HepG2 (cell line): Measurements from ENCODE around the gene ABCC12. TPM values are rescaled to one million over a fixed set of nuclear protein-coding genes. Genes with fewer than 3 reads are reported as not detected.

Source experiments
- ATAC-seq: fragments of 200-7000 bp; cut with Tn5 transposase; 3 replicates; pipeline ENCODE4 v1.9.1; 2020; ENCODE audit warnings: mild to moderate bottlenecking, moderate library complexity
- BruUV-seq: library from RNA; stranded (reverse); fragments of 400-500 nt; replicated peaks from 2 replicates; lab custom pipeline; 2021; lab: Mats Ljungman, UMichigan
- CTCF ChIA-PET: fragments of 300-600 bp; formaldehyde crosslinking; extraction: SDS; loops from one replicate; lab custom pipeline; 2021; ENCODE audit warnings: low total read pairs, inconsistent platforms, low intra/inter-chr PET ratio; lab: Yijun Ruan, JAX
- POLR2A ChIA-PET: fragments of 350-600 bp; sonication (Branson Sonifier 250); formaldehyde crosslinking; loops from one replicate; lab custom pipeline; 2020; ENCODE audit warnings: antibody characterized with exemption, inconsistent platforms; lab: Yijun Ruan, JAX
- DNase-seq: peaks from one replicate; pipeline ENCODE4 v3.0.0-alpha.2; 2015; ENCODE audit warnings: low spot score
- FAIRE-seq: peaks from 3 replicates; lab custom pipeline; 2011; peaks lifted over from hg19 to GRCh38; lab: Jason Lieb, UNC
- H2AFZ ChIP-seq: one replicate; pipeline ENCODE4 v1.6.1; 2011; ENCODE audit warnings: low read length, inconsistent platforms
- H3K27ac ChIP-seq: fragments of 300-600 bp; 3 replicates; pipeline ENCODE4 v1.8.0; 2011; ENCODE audit warnings: mixed run types, mild to moderate bottlenecking, mixed read lengths, low read length, inconsistent platforms; ENCODE audit not compliant: insufficient read depth; ENCODE audit errors: extremely low read length
- H3K27me3 ChIP-seq, 2 experiments: fragments of 200-600 bp in 1 of 2; 2 replicates in 1 of 2; 3 replicates in 1 of 2; pipeline versions ENCODE4 v1.6.0 to v1.8.0; 2011; ENCODE audit warnings: low read length in 2 of 2, mild to moderate bottlenecking in 2 of 2, moderate library complexity in 2 of 2, inconsistent platforms in 1 of 2; ENCODE audit not compliant: insufficient read depth in 2 of 2, control insufficient read depth in 1 of 2
- H3K36me3 ChIP-seq, 2 experiments: fragments of 200-600 bp in 1 of 2; replicated peaks in 1 of 2; 2 replicates in 1 of 2; 3 replicates in 1 of 2; pipeline versions ENCODE4 v1.5.1 to v1.8.0; 2011; ENCODE audit warnings: low read length in 2 of 2, inconsistent platforms in 1 of 2; ENCODE audit not compliant: insufficient read depth in 2 of 2, control insufficient read depth in 1 of 2
- H3K4me1 ChIP-seq: 2 replicates; pipeline ENCODE4 v1.5.1; 2012; ENCODE audit warnings: low read length, inconsistent platforms; ENCODE audit not compliant: insufficient read depth
- H3K4me2 ChIP-seq: 2 replicates; pipeline ENCODE4 v1.6.0; 2011; ENCODE audit warnings: low read depth, low read length, inconsistent platforms
- H3K4me3 ChIP-seq, 3 experiments: fragments of 200-600 bp in 1 of 3; sonication (generic), shearing (Covaris generic) in 1 of 3; replicated peaks in 1 of 3; 2 replicates each; pipeline ENCODE4 v1.5.1; 2011 to 2016; ENCODE audit warnings: low read length in 3 of 3, inconsistent platforms in 2 of 3, low read depth in 2 of 3, mild to moderate bottlenecking in 2 of 3, control low read depth in 1 of 3, mixed read lengths in 1 of 3; ENCODE audit not compliant: insufficient read depth in 1 of 3
- H3K79me2 ChIP-seq: one replicate; pipeline ENCODE4 v1.6.1; 2011; ENCODE audit warnings: low read length, inconsistent platforms; ENCODE audit not compliant: insufficient read depth
- H3K9ac ChIP-seq: 2 replicates; pipeline ENCODE4 v1.6.0; 2011; ENCODE audit warnings: mild to moderate bottlenecking, low read depth, low read length, inconsistent platforms; ENCODE audit not compliant: insufficient read depth
- H3K9me3 ChIP-seq: 2 replicates; pipeline ENCODE4 v1.5.1; 2012; ENCODE audit warnings: mild to moderate bottlenecking, low read length
- H4K20me1 ChIP-seq: 2 replicates; pipeline ENCODE4 v1.6.0; 2011; ENCODE audit warnings: inconsistent platforms, mild to moderate bottlenecking, low read length, moderate library complexity; ENCODE audit not compliant: insufficient read depth
- CC2D1A ChIP-seq: sonication (generic); formaldehyde crosslinking; IDR thresholded peaks from 2 replicates; pipeline ENCODE4 v1.8.1; 2023; ENCODE audit warnings: mild to moderate bottlenecking, missing genetic modification reagents
- CHCHD3 ChIP-seq: sonication (generic); formaldehyde crosslinking; IDR thresholded peaks from 2 replicates; pipeline ENCODE4 v1.8.0; 2022; ENCODE audit warnings: mild to moderate bottlenecking, missing genetic modification reagents, moderate library complexity
- DMAP1 ChIP-seq: IDR thresholded peaks from 2 replicates; pipeline ENCODE4 v1.6.1; 2016
- IRF2 ChIP-seq: IDR thresholded peaks from 2 replicates; pipeline ENCODE4 v1.6.1; 2018; ENCODE audit warnings: missing genetic modification reagents, missing compliant biosample characterization
- NFE2L2 ChIP-seq: fragments of 150-350 bp; IDR thresholded peaks from 2 replicates; pipeline ENCODE4 v1.6.1; 2014; ENCODE audit warnings: low read length
- REXO4 ChIP-seq: sonication (generic); formaldehyde crosslinking; IDR thresholded peaks from 2 replicates; pipeline ENCODE4 v1.8.0; 2022; ENCODE audit warnings: missing genetic modification reagents, mild to moderate bottlenecking, borderline replicate concordance
- TAF15 ChIP-seq: fragments of 200-400 bp; formaldehyde crosslinking; IDR thresholded peaks from one replicate; pipeline ENCODE4 v1.6.1; 2018; ENCODE audit warnings: mild to moderate bottlenecking, low read depth, low read length; ENCODE audit not compliant: poor library complexity, severe bottlenecking
- TMF1 ChIP-seq: sonication (generic); formaldehyde crosslinking; IDR thresholded peaks from 2 replicates; pipeline ENCODE4 v1.8.1; 2022; ENCODE audit warnings: low read depth, missing genetic modification reagents
- ZBTB7A ChIP-seq: sonication (generic); formaldehyde crosslinking; IDR thresholded peaks from 2 replicates; pipeline ENCODE4 v1.8.0; 2022; ENCODE audit warnings: mild to moderate bottlenecking, missing genetic modification reagents
- ZNF335 ChIP-seq: sonication (generic); formaldehyde crosslinking; IDR thresholded peaks from 2 replicates; pipeline ENCODE4 v1.4.0; 2020; ENCODE audit warnings: missing genetic modification reagents
- ZNF446 ChIP-seq: sonication (generic); formaldehyde crosslinking; IDR thresholded peaks from 2 replicates; pipeline ENCODE4 v1.5.0; 2020; ENCODE audit warnings: mild to moderate bottlenecking, missing genetic modification reagents
- ZNF703 ChIP-seq: sonication (generic); formaldehyde crosslinking; IDR thresholded peaks from 2 replicates; pipeline ENCODE4 v1.5.1; 2020; ENCODE audit warnings: missing genetic modification reagents, mild to moderate bottlenecking, moderate library complexity, borderline replicate concordance
- ZNF761 ChIP-seq: sonication (generic); formaldehyde crosslinking; conservative IDR thresholded peaks from 2 replicates; pipeline ENCODE4 v1.4.0; 2020; ENCODE audit warnings: mild to moderate bottlenecking, missing genetic modification reagents
- ZSCAN31 ChIP-seq: sonication (generic); formaldehyde crosslinking; IDR thresholded peaks from 2 replicates; pipeline ENCODE4 v1.5.0; 2020; ENCODE audit warnings: low read depth, mild to moderate bottlenecking, missing genetic modification reagents
- WGBS: methylation state at CpG from one replicate; pipeline ENCODE4 v1.1.6; 2017; ENCODE audit warnings: low lambda C conversion rate; 5-methylcytosine and 5-hydroxymethylcytosine counted together
- in situ Hi-C: cut with HindIII; loops from 2 replicates; pipeline ENCODE4 v1.10.0; 2017; ENCODE audit warnings: low pct_unique_long_range_greater_than_20kb; ENCODE audit not compliant: extremely low pct_ligation_motif_present
- intact Hi-C: fragments of 100-400 bp; cut with micrococcal nuclease; formaldehyde crosslinking; loops from one replicate; pipeline ENCODE4 v1.10.0; 2022; ENCODE audit not compliant: unreplicated experiment
- polyA plus RNA-seq, 8 experiments: library from polyadenylated mRNA; depleted of rRNA in 3 of 8; stranded (reverse) in 7 of 8; unstranded in 1 of 8; fragments of >200 nt; fragmentation: Illumina TruSeq in 4 of 8; extraction: Trizol in 4 of 8; gene quantifications; 2 replicates each; pipeline versions ENCODE4 v1.2.1 to v1.2.3, GENCODE V29; 2011 to 2016; ENCODE audit warnings: low read depth in 4 of 8, missing spikeins in 1 of 8, mixed read lengths in 1 of 8; ENCODE audit not compliant: insufficient read depth in 1 of 8
- total RNA-seq, 5 experiments: library from RNA; depleted of rRNA; stranded (reverse); fragments of >200 nt; fragmentation: Illumina TruSeq; extraction: Trizol; gene quantifications; 2 replicates each; pipeline ENCODE4 v1.2.3, GENCODE V29; 2016; ENCODE audit warnings: low read depth in 1 of 5
- TF ChIP-seq, protein P1 (sequence below): sonication (generic); formaldehyde crosslinking; conservative IDR thresholded peaks from 2 replicates; pipeline ENCODE4 v1.4.0; 2020; ENCODE audit warnings: missing genetic modification reagents
- TF ChIP-seq, protein P2 (sequence below): sonication (generic); formaldehyde crosslinking; conservative IDR thresholded peaks from 2 replicates; pipeline ENCODE4 v1.8.0; 2022; ENCODE audit warnings: low read depth, missing genetic modification reagents

The ABCC12 gene
- total and polyA plus RNA-seq, 2 of the 13 experiments (the other 11 are each of a cell fraction or from before 2014, with no cell fraction given), result not detected

DNA sequence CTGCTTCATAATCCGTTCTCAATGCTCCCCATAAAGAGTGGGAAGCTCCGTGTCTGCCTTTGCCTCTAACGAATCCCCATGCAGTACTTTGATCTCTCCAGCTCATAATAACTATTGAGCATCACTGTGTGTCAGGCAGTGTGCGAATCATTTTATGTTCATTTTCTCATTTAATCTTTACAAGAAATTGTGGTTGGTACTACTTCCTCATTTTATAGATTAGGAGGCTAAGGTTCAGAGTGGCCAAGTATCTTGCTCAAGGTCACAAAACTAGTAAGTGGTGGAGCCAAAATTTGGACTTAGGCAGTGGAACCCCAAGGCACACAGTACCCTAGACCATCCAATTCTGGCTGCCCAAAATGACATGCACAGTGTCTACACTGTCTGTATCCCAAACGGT, 44.8 kb downstream of the ABCC12 start:
- CTCF ChIA-PET, result no interaction called here
- no peak for ATAC-seq
- Histone ChIP-seq H3K79me2 (no peaks in the 10 kb centered on the region), H4K20me1 (no peaks in the 10 kb centered on the region), H3K4me3 (no peak overlapping the region), H3K4me1 (no peaks in the 10 kb centered on the region), H3K27me3 (peaks cover 4 to 69% of the 10 kb centered on the region in 2 experiments; a peak in 4 of 5 replicates), H3K36me3 (no peaks in the 10 kb centered on the region), H2AFZ (no peak overlapping the region), H3K9me3 (no peaks in the 10 kb centered on the region), H3K27ac (no peak overlapping the region), H3K9ac (no peak overlapping the region), H3K4me2 (no peak overlapping the region)
- no peak for TF ChIP-seq ZNF703 (CRISPR knock-in tag)
- no peak for TF ChIP-seq TMF1
- TF ChIP-seq CHCHD3 (CRISPR knock-in tag), result no peak
- no peak for TF ChIP-seq ZBTB7A (CRISPR knock-in tag)
- TF ChIP-seq, protein P1, sequence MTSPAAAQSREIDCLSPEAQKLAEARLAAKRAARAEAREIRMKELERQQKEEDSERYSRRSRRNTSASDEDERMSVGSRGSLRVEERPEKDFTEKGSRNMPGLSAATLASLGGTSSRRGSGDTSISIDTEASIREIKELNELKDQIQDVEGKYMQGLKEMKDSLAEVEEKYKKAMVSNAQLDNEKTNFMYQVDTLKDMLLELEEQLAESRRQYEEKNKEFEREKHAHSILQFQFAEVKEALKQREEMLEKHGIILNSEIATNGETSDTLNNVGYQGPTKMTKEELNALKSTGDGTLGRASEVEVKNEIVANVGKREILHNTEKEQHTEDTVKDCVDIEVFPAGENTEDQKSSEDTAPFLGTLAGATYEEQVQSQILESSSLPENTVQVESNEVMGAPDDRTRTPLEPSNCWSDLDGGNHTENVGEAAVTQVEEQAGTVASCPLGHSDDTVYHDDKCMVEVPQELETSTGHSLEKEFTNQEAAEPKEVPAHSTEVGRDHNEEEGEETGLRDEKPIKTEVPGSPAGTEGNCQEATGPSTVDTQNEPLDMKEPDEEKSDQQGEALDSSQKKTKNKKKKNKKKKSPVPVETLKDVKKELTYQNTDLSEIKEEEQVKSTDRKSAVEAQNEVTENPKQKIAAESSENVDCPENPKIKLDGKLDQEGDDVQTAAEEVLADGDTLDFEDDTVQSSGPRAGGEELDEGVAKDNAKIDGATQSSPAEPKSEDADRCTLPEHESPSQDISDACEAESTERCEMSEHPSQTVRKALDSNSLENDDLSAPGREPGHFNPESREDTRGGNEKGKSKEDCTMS, result no peak
- no peak for TF ChIP-seq ZNF761 (CRISPR knock-in tag)
- no peak for TF ChIP-seq ZNF335 (CRISPR knock-in tag)
- in situ Hi-C loops (no loop called here), intact Hi-C loops (no loop called here)
- no TSS peak for BruUV-seq
- POLR2A ChIA-PET, result no interaction called here
- 8% methylated on average over 5 of the region's 5 CpGs for WGBS
- DNase-seq, result no peak
- FAIRE-seq, result peak; percentile 21

DNA sequence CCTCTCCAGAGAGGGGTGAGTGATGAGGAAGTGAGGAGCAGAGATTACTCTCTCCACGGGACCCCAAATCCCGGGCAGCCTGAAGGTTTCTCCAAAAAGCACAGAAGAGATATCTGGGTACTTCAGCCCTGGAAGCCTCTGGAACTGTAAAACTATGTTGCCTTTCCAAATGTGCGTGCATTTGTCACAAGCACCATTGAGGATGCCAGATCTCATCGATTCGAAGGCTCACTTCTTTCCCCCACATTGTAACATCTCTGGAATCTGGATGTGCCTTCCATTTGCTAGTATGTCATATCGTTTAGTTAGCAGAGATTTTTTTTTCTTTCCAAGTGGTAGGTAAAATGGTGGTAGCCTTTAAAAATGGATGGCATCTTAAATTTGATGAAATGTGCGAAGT, 45.8 kb downstream of the ABCC12 start:
- no TSS peak for BruUV-seq
- CTCF ChIA-PET, result no interaction called here
- TF ChIP-seq NFE2L2 (no peak), IRF2 (no peak), TAF15 (no peak), ZSCAN31 (CRISPR knock-in tag) (no peak), DMAP1 (no peak), ZNF446 (CRISPR knock-in tag) (no peak), REXO4 (CRISPR knock-in tag) (no peak), CC2D1A (no peak)
- TF ChIP-seq, protein P2, sequence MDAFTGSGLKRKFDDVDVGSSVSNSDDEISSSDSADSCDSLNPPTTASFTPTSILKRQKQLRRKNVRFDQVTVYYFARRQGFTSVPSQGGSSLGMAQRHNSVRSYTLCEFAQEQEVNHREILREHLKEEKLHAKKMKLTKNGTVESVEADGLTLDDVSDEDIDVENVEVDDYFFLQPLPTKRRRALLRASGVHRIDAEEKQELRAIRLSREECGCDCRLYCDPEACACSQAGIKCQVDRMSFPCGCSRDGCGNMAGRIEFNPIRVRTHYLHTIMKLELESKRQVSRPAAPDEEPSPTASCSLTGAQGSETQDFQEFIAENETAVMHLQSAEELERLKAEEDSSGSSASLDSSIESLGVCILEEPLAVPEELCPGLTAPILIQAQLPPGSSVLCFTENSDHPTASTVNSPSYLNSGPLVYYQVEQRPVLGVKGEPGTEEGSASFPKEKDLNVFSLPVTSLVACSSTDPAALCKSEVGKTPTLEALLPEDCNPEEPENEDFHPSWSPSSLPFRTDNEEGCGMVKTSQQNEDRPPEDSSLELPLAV (CRISPR knock-in tag), result no peak

More for the DNA sequence above, 45.8 kb downstream of the ABCC12 start:
- H3K36me3 ChIP-seq, result no peaks in the 10 kb centered on the region
- H3K27me3 ChIP-seq, result peaks cover 4 to 68% of the 10 kb centered on the region in 2 experiments; a peak in 4 of 5 replicates
- no peak overlapping the region for H2AFZ ChIP-seq
- H3K9ac ChIP-seq, result no peak overlapping the region
- no peak overlapping the region for H3K27ac ChIP-seq
- 8% methylated on average over 7 of the region's 7 CpGs for WGBS
- no peak for ATAC-seq
- no peaks in the 10 kb centered on the region for H3K9me3 ChIP-seq
- intact Hi-C loops, result no loop called here
- no peak overlapping the region for H3K4me3 ChIP-seq
- POLR2A ChIA-PET, result no interaction called here
- H3K79me2 ChIP-seq, result no peaks in the 10 kb centered on the region
- FAIRE-seq, result no peak
- in situ Hi-C loops, result no loop called here
- H3K4me1 ChIP-seq, result no peaks in the 10 kb centered on the region
- H3K4me2 ChIP-seq, result no peak overlapping the region
- H4K20me1 ChIP-seq, result no peaks in the 10 kb centered on the region
- no peak for DNase-seq
